GM23338 (cell line): ENCODE data around the gene CCNY.
"Not testable (repeated sequence)": the region's sequence is repeated elsewhere in the genome, so short reads cannot be mapped to it uniquely, and the experiment has no call there.

ENCODE experiments used
- CREB1 ChIP-seq: fragments of 250-450 bp; sonication (Bioruptor Pico); IDR thresholded peaks from 2 replicates; pipeline ENCODE4 v1.5.0; 2020; ENCODE audit warnings: low read depth, mild to moderate bottlenecking, moderate library complexity
- CTCF ChIP-seq, 2 experiments: fragments of 200-600 bp in 1 of 2; sonication (generic) in 1 of 2; conservative IDR thresholded peaks; 2 replicates each; pipeline versions ENCODE4 v1.5.1 to v1.6.1; 2016 to 2017; ENCODE audit warnings: antibody characterized with exemption in 2 of 2, low read depth in 2 of 2, mild to moderate bottlenecking in 2 of 2, moderate library complexity in 1 of 2
- EZH2 ChIP-seq: fragments of 200-600 bp; sonication (generic); IDR thresholded peaks from one replicate; pipeline ENCODE4 v1.8.0; 2017; ENCODE audit warnings: antibody characterized with exemption, mild to moderate bottlenecking, low read depth; ENCODE audit not compliant: unreplicated experiment
- EZH2phosphoT487 ChIP-seq: fragments of 200-600 bp; sonication (generic); IDR thresholded peaks from one replicate; pipeline ENCODE4 v1.8.1; 2018; ENCODE audit warnings: antibody characterized with exemption; ENCODE audit not compliant: unreplicated experiment
- POLR2AphosphoS5 ChIP-seq: IDR thresholded peaks from 2 replicates; pipeline ENCODE4 v1.6.1; 2016; ENCODE audit warnings: antibody characterized with exemption, low read depth
- REST ChIP-seq: IDR thresholded peaks from one replicate; pipeline ENCODE4 v1.6.1; 2018; ENCODE audit warnings: antibody characterized with exemption; ENCODE audit not compliant: unreplicated experiment

GRCh38 chr10:35537925-35538324 is 201.6 kb downstream of the CCNY start:
- not testable (repeated sequence) for TF ChIP-seq CTCF (conservative IDR thresholded peaks at IDR 0.05; ENCODE audit: low read depth in 2 of 2); POLR2AphosphoS5; CREB1 (CRISPR knock-in tag); EZH2phosphoT487; EZH2; REST
